HepG2 (cell line): ENCODE data around the gene DNMBP. TPM values are rescaled to one million over a fixed set of nuclear protein-coding genes. Genes with fewer than 3 reads are reported as not detected.

Experiments
- FOSL2 ChIP-seq: sonication (generic); formaldehyde crosslinking; IDR thresholded peaks from 2 replicates; pipeline ENCODE4 v1.4.0; 2020; ENCODE audit warnings: missing genetic modification reagents
- HOXA7 ChIP-seq: sonication (generic); formaldehyde crosslinking; IDR thresholded peaks from 2 replicates; pipeline ENCODE4 v1.8.1; 2022; ENCODE audit warnings: mild to moderate bottlenecking, missing genetic modification reagents, moderate library complexity
- MEIS1 ChIP-seq: sonication (generic); formaldehyde crosslinking; IDR thresholded peaks from 2 replicates; pipeline ENCODE4 v1.9.0; 2021; ENCODE audit warnings: mild to moderate bottlenecking, missing genetic modification reagents, moderate library complexity, borderline replicate concordance
- NPAS2 ChIP-seq: sonication (generic); formaldehyde crosslinking; IDR thresholded peaks from 2 replicates; pipeline ENCODE4 v1.8.0; 2022; ENCODE audit warnings: mild to moderate bottlenecking, missing genetic modification reagents, borderline replicate concordance
- SALL1 ChIP-seq: sonication (generic); formaldehyde crosslinking; IDR thresholded peaks from 2 replicates; pipeline ENCODE4 v1.8.0; 2022; ENCODE audit warnings: mild to moderate bottlenecking, missing genetic modification reagents
- SALL2 ChIP-seq: sonication (generic); formaldehyde crosslinking; IDR thresholded peaks from 2 replicates; pipeline ENCODE4 v1.8.1; 2023; ENCODE audit warnings: mild to moderate bottlenecking, missing genetic modification reagents, inconsistent platforms
- SMAD1 ChIP-seq: sonication (generic); formaldehyde crosslinking; IDR thresholded peaks from 2 replicates; pipeline ENCODE4 v1.4.0; 2020; ENCODE audit warnings: missing genetic modification reagents, low read depth, mild to moderate bottlenecking, borderline replicate concordance
- SP4 ChIP-seq: sonication (generic); formaldehyde crosslinking; IDR thresholded peaks from 2 replicates; pipeline ENCODE4 v1.8.1; 2023; ENCODE audit warnings: mild to moderate bottlenecking, missing genetic modification reagents
- STAG1 ChIP-seq: sonication (generic); formaldehyde crosslinking; IDR thresholded peaks from 2 replicates; pipeline ENCODE4 v1.4.0; 2020; ENCODE audit warnings: missing genetic modification reagents
- YY1 ChIP-seq: IDR thresholded peaks from 2 replicates; pipeline ENCODE4 v1.6.1; 2011; ENCODE audit warnings: low read length, low read depth, moderate library complexity, mild to moderate bottlenecking; ENCODE audit not compliant: insufficient read depth, insufficient replicate concordance
- ZFP82 ChIP-seq: sonication (generic); formaldehyde crosslinking; IDR thresholded peaks from 2 replicates; pipeline ENCODE4 v1.5.1; 2020; ENCODE audit warnings: mild to moderate bottlenecking, missing genetic modification reagents, borderline replicate concordance
- ZFX ChIP-seq: sonication (generic); formaldehyde crosslinking; IDR thresholded peaks from 2 replicates; pipeline ENCODE4 v1.4.0; 2020; ENCODE audit warnings: mild to moderate bottlenecking, low read depth, missing genetic modification reagents, moderate library complexity
- ZNF180 ChIP-seq: sonication (generic); formaldehyde crosslinking; IDR thresholded peaks from 2 replicates; pipeline ENCODE4 v1.4.0; 2020; ENCODE audit warnings: low read depth, missing genetic modification reagents, borderline replicate concordance
- polyA plus RNA-seq, 8 experiments: library from polyadenylated mRNA; depleted of rRNA in 3 of 8; stranded (reverse) in 7 of 8; unstranded in 1 of 8; fragments of >200 nt; fragmentation: Illumina TruSeq in 4 of 8; extraction: Trizol in 4 of 8; gene quantifications; 2 replicates each; pipeline versions ENCODE4 v1.2.1 to v1.2.3, GENCODE V29; 2011 to 2016; ENCODE audit warnings: low read depth in 4 of 8, missing spikeins in 1 of 8, mixed read lengths in 1 of 8; ENCODE audit not compliant: insufficient read depth in 1 of 8
- total RNA-seq, 5 experiments: library from RNA; depleted of rRNA; stranded (reverse); fragments of >200 nt; fragmentation: Illumina TruSeq; extraction: Trizol; gene quantifications; 2 replicates each; pipeline ENCODE4 v1.2.3, GENCODE V29; 2016; ENCODE audit warnings: low read depth in 1 of 5
- TF ChIP-seq, protein P1 (sequence below): sonication (generic); formaldehyde crosslinking; IDR thresholded peaks from 2 replicates; pipeline ENCODE4 v1.5.1; 2020; ENCODE audit warnings: mild to moderate bottlenecking, moderate library complexity, missing genetic modification reagents
- TF ChIP-seq, protein P2 (sequence below): sonication (generic); formaldehyde crosslinking; IDR thresholded peaks from 2 replicates; pipeline ENCODE4 v1.4.0; 2020; ENCODE audit warnings: missing genetic modification reagents, borderline replicate concordance
- TF ChIP-seq, protein P3 (sequence below): sonication (generic); formaldehyde crosslinking; IDR thresholded peaks from 2 replicates; pipeline ENCODE4 v1.4.0; 2020; ENCODE audit warnings: mild to moderate bottlenecking, low read depth, missing genetic modification reagents
- TF ChIP-seq, protein P4 (sequence below), 2 experiments: sonication (generic) in 1 of 2; formaldehyde crosslinking in 1 of 2; IDR thresholded peaks; 2 replicates each; pipeline versions ENCODE4 v1.6.1 to v1.9.0; 2014 to 2022; ENCODE audit warnings: antibody characterized with exemption in 1 of 2, borderline replicate concordance in 1 of 2, inconsistent platforms in 1 of 2, low read depth in 1 of 2, missing genetic modification reagents in 1 of 2

The DNMBP gene
- total and polyA plus RNA-seq, 2 of the 13 experiments (the other 11 are each of a cell fraction or from before 2014, with no cell fraction given): 3.6 to 6.3 TPM

DNA sequence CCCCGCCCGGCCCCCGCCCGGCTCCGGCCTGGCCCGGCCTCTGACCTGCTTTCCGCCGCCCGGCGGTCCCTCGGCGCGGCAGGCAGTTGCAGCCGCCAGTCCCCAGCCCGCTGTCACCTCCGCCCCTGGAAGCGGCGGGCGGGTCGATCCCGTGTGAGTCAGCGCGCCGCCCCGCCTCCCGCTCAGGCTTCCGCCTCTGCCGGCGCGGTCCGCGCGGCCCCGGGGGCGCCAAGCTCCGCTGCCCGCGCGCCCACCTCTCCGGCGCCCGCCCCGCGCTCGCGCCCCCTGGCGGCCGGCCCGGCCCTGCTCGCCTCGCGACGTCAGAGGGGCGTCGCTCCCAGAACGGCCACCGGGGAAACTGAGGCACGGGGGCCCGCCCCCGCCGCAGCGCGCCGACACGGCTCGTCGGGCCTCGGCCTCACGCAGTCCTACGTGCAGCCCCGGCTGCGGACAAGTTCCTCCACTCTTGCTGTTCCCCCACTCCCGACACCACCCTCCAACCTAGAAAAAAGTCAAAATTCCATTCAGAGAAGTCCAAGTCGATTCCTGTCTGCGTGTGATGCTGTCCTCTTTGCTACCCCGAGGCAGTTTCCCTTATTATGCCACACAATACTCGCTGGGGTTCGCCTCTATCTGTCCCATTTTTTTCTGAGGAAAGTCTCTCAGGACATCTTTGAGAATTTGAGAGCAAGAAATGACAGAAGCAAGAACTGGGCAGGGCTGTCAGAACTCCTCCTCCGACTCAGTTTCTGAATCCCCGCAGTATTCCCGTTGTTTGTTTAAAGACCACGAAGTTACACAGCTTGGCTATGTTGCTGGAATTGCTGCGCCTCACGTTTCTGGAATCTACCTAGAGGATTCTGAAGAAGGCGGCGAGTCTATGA lies at the start of gene DNMBP (continued):
- TF ChIP-seq FOSL2 (CRISPR knock-in tag): peak; percentile 84
- TF ChIP-seq, protein P1, sequence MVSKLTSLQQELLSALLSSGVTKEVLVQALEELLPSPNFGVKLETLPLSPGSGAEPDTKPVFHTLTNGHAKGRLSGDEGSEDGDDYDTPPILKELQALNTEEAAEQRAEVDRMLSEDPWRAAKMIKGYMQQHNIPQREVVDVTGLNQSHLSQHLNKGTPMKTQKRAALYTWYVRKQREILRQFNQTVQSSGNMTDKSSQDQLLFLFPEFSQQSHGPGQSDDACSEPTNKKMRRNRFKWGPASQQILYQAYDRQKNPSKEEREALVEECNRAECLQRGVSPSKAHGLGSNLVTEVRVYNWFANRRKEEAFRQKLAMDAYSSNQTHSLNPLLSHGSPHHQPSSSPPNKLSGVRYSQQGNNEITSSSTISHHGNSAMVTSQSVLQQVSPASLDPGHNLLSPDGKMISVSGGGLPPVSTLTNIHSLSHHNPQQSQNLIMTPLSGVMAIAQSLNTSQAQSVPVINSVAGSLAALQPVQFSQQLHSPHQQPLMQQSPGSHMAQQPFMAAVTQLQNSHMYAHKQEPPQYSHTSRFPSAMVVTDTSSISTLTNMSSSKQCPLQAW: no peak
- peak; percentile 60 for TF ChIP-seq YY1
- TF ChIP-seq ZFP82: 0 out of 2 replicates have a peak, but pooled peaks have one; percentile 38
- no peak for TF ChIP-seq NPAS2 (CRISPR knock-in tag)
- peak; percentile 37 for TF ChIP-seq STAG1
- no peak for TF ChIP-seq SMAD1 (CRISPR knock-in tag)
- TF ChIP-seq SP4 (CRISPR knock-in tag): peak; percentile 62
- no peak for TF ChIP-seq MEIS1
- 0 out of 2 replicates have a peak, but pooled peaks have one; percentile 19 for TF ChIP-seq SALL1 (CRISPR knock-in tag)
- TF ChIP-seq, protein P2, sequence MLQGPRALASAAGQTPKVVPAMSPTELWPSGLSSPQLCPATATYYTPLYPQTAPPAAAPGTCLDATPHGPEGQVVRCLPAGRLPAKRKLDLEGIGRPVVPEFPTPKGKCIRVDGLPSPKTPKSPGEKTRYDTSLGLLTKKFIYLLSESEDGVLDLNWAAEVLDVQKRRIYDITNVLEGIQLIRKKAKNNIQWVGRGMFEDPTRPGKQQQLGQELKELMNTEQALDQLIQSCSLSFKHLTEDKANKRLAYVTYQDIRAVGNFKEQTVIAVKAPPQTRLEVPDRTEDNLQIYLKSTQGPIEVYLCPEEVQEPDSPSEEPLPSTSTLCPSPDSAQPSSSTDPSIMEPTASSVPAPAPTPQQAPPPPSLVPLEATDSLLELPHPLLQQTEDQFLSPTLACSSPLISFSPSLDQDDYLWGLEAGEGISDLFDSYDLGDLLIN: no peak
- TF ChIP-seq SALL2: no peak
- TF ChIP-seq ZNF180 (CRISPR knock-in tag): no peak
- no peak for TF ChIP-seq HOXA7
- TF ChIP-seq, protein P3, sequence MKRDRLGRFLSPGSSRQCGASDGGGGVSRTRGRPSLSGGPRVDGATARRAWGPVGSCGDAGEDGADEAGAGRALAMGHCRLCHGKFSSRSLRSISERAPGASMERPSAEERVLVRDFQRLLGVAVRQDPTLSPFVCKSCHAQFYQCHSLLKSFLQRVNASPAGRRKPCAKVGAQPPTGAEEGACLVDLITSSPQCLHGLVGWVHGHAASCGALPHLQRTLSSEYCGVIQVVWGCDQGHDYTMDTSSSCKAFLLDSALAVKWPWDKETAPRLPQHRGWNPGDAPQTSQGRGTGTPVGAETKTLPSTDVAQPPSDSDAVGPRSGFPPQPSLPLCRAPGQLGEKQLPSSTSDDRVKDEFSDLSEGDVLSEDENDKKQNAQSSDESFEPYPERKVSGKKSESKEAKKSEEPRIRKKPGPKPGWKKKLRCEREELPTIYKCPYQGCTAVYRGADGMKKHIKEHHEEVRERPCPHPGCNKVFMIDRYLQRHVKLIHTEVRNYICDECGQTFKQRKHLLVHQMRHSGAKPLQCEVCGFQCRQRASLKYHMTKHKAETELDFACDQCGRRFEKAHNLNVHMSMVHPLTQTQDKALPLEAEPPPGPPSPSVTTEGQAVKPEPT: no peak
- TF ChIP-seq, protein P4, sequence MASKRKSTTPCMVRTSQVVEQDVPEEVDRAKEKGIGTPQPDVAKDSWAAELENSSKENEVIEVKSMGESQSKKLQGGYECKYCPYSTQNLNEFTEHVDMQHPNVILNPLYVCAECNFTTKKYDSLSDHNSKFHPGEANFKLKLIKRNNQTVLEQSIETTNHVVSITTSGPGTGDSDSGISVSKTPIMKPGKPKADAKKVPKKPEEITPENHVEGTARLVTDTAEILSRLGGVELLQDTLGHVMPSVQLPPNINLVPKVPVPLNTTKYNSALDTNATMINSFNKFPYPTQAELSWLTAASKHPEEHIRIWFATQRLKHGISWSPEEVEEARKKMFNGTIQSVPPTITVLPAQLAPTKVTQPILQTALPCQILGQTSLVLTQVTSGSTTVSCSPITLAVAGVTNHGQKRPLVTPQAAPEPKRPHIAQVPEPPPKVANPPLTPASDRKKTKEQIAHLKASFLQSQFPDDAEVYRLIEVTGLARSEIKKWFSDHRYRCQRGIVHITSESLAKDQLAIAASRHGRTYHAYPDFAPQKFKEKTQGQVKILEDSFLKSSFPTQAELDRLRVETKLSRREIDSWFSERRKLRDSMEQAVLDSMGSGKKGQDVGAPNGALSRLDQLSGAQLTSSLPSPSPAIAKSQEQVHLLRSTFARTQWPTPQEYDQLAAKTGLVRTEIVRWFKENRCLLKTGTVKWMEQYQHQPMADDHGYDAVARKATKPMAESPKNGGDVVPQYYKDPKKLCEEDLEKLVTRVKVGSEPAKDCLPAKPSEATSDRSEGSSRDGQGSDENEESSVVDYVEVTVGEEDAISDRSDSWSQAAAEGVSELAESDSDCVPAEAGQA (IDR thresholded peaks at IDR 0.05; ENCODE audit: low read depth): 0 out of 2 replicates have a peak, but pooled peaks have one; percentile 10
- TF ChIP-seq, protein P4 (CRISPR knock-in tag; IDR thresholded peaks at IDR 0.05; ENCODE audit: borderline replicate concordance): no peak
- peak; percentile 60 for TF ChIP-seq ZFX (CRISPR knock-in tag)
